MM.1S (cell line): Measurements from ENCODE around the gene PPP3CB.

Experiments
- DNase-seq: peaks from one replicate; pipeline ENCODE4 v3.0.0-alpha.2; 2015
- H2AFZ ChIP-seq: fragments of 300-600 bp; sonication (generic); 2 replicates; pipeline ENCODE4 v1.6.0; 2016; ENCODE audit warnings: antibody characterized with exemption, low read length
- H3F3A ChIP-seq: fragments of 300-600 bp; sonication (generic); 2 replicates; pipeline ENCODE4 v1.6.1; 2016; ENCODE audit warnings: mild to moderate bottlenecking, antibody characterized with exemption, low read length, moderate library complexity, mixed read lengths; ENCODE audit not compliant: insufficient read depth
- H3K27ac ChIP-seq: fragments of 300-600 bp; sonication (generic); 2 replicates; pipeline ENCODE4 v1.5.1; 2016; ENCODE audit warnings: mild to moderate bottlenecking, low read length
- H3K27me3 ChIP-seq: fragments of 300-600 bp; sonication (generic); replicated peaks from 2 replicates; pipeline ENCODE4 v1.6.0; 2016; ENCODE audit warnings: low read length; ENCODE audit not compliant: insufficient read depth
- H3K36me3 ChIP-seq: fragments of 300-600 bp; sonication (generic); replicated peaks from 2 replicates; pipeline ENCODE4 v1.6.1; 2016; ENCODE audit warnings: mild to moderate bottlenecking, low read length, mixed read lengths; ENCODE audit not compliant: insufficient read depth
- H3K4me1 ChIP-seq: fragments of 300-600 bp; sonication (generic); 2 replicates; pipeline ENCODE4 v1.6.1; 2016; ENCODE audit warnings: low read length, mixed read lengths
- H3K4me2 ChIP-seq: fragments of 300-600 bp; sonication (generic); 2 replicates; pipeline ENCODE4 v1.6.0; 2016; ENCODE audit warnings: low read depth, low read length
- H3K4me3 ChIP-seq: fragments of 300-600 bp; sonication (generic); 2 replicates; pipeline ENCODE4 v1.5.1; 2016; ENCODE audit warnings: low read length, mixed read lengths
- H3K79me2 ChIP-seq: fragments of 300-600 bp; sonication (generic); 2 replicates; pipeline ENCODE4 v1.6.1; 2016; ENCODE audit warnings: mixed run types, low read length, mixed read lengths
- H3K9ac ChIP-seq: fragments of 300-600 bp; sonication (generic); 2 replicates; pipeline ENCODE4 v1.6.1; 2016; ENCODE audit warnings: low read length, mixed read lengths
- H3K9me2 ChIP-seq: fragments of 300-600 bp; sonication (generic); replicated peaks from 2 replicates; pipeline ENCODE4 v1.6.1; 2016; ENCODE audit warnings: mild to moderate bottlenecking, low read length, mixed read lengths; ENCODE audit not compliant: insufficient read depth
- H3K9me3 ChIP-seq: fragments of 300-600 bp; sonication (generic); replicated peaks from 2 replicates; pipeline ENCODE4 v1.6.1; 2016; ENCODE audit warnings: mild to moderate bottlenecking, low read length, mixed read lengths; ENCODE audit not compliant: insufficient read depth
- H4K20me1 ChIP-seq: fragments of 300-600 bp; sonication (generic); 2 replicates; pipeline ENCODE4 v1.6.1; 2016; ENCODE audit warnings: mild to moderate bottlenecking, low read length, moderate library complexity, mixed read lengths; ENCODE audit not compliant: insufficient read depth
- CTCF ChIP-seq: fragments of 300-600 bp; sonication (generic); IDR thresholded peaks from 2 replicates; pipeline ENCODE4 v1.5.1; 2016; ENCODE audit warnings: antibody characterized with exemption, low read length, mixed read lengths
- EZH2 ChIP-seq: fragments of 300-600 bp; sonication (generic); optimal IDR thresholded peaks from 2 replicates; pipeline ENCODE3; 2017; ENCODE audit warnings: low read depth, mild to moderate bottlenecking, antibody characterized with exemption, low read length, mixed read lengths
- EZH2phosphoT487 ChIP-seq: fragments of 300-600 bp; sonication (generic); IDR thresholded peaks from 2 replicates; pipeline ENCODE4 v1.6.1; 2018; ENCODE audit warnings: antibody characterized with exemption, low read length

PPP3CB gene

GRCh38 chr10:73408061-73408460 is 87.8 kb downstream of the PPP3CB start:
- Histone ChIP-seq H3K4me1 (no peaks in the 10 kb centered on the region), H4K20me1 (peaks cover 3% of the 10 kb centered on the region), H2AFZ (no peak overlapping the region), H3K9ac (no peak overlapping the region), H3F3A (peaks cover 4% of the 10 kb centered on the region; the same call in 1 of the 2 replicates), H3K4me3 (no peak overlapping the region), H3K27me3 (no peaks in the 10 kb centered on the region), H3K27ac (no peak overlapping the region), H3K4me2 (no peak overlapping the region), H3K36me3 (0 out of 2 replicates have a peak, but pooled peaks cover 4% of the 10 kb centered on the region), H3K9me3 (no peaks in the 10 kb centered on the region), H3K9me2 (no peaks in the 10 kb centered on the region), H3K79me2 (peaks cover 99% of the 10 kb centered on the region)
- DNase-seq: no peak
- no peak for TF ChIP-seq EZH2phosphoT487
- TF ChIP-seq CTCF: no peak
- TF ChIP-seq EZH2: no peak

- Histone ChIP-seq H3K4me2 (no peak overlapping the region), H3K27ac (no peak overlapping the region), H3F3A (no peaks in the 10 kb centered on the region), H3K9me2 (no peaks in the 10 kb centered on the region), H3K4me1 (no peaks in the 10 kb centered on the region), H3K4me3 (no peak overlapping the region), H4K20me1 (peaks cover 3% of the 10 kb centered on the region), H3K36me3 (0 out of 2 replicates have a peak, but pooled peaks cover 4% of the 10 kb centered on the region), H3K9me3 (no peaks in the 10 kb centered on the region), H3K9ac (no peak overlapping the region), H2AFZ (no peak overlapping the region), H3K27me3 (no peaks in the 10 kb centered on the region), H3K79me2 (peaks cover 99% of the 10 kb centered on the region)
- no peak for DNase-seq
- TF ChIP-seq EZH2: no peak
- TF ChIP-seq EZH2phosphoT487: no peak
- no peak for TF ChIP-seq CTCF
Measured at GRCh38 chr10:73407495-73407894, 88.3 kb downstream of the PPP3CB start.

DNA sequence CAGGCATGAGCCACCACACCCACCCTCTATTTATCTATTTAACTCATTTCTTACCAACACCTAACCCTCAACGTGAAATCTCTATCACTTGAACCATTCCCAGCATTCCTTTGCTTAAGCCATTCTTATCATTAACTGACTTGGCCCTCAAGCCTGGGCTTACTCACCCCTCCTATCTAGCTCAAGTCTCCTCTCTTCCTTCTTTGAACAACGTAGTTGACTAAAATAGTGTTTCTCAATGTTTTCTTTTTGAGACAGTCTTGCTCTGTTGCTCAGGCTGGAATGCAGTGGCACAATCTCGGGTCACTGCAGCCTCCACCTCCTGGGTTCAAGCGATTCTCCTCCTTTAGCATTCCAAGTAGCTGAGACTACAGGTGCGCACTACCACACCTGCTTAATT is 89.0 kb downstream of the PPP3CB start:
- peaks cover 3% of the 10 kb centered on the region for H4K20me1 ChIP-seq
- no peak overlapping the region for H2AFZ ChIP-seq
- H3K4me1 ChIP-seq: no peaks in the 10 kb centered on the region
- no peaks in the 10 kb centered on the region for H3F3A ChIP-seq
- peaks cover 99% of the 10 kb centered on the region for H3K79me2 ChIP-seq
- 0 out of 2 replicates have a peak, but pooled peaks cover 4% of the 10 kb centered on the region for H3K36me3 ChIP-seq
- H3K4me3 ChIP-seq: no peak overlapping the region
- TF ChIP-seq CTCF: no peak
- TF ChIP-seq EZH2: no peak
- no peak for TF ChIP-seq EZH2phosphoT487
- no peak overlapping the region for H3K4me2 ChIP-seq
- DNase-seq: no peak
- no peak overlapping the region for H3K9ac ChIP-seq
- no peaks in the 10 kb centered on the region for H3K27me3 ChIP-seq
- no peak overlapping the region for H3K27ac ChIP-seq
- H3K9me2 ChIP-seq: no peaks in the 10 kb centered on the region
- no peaks in the 10 kb centered on the region for H3K9me3 ChIP-seq
